K562 (cell line): ENCODE measurements around the gene PTGES3L. TPM values are rescaled to one million over a fixed set of nuclear protein-coding genes. Genes with fewer than 3 reads are reported as not detected.
A peak's percentile ranks its signal among the peaks of the same experiment; 100 is the strongest.

Source experiments
- ARID3A ChIP-seq: IDR thresholded peaks from 2 replicates; pipeline ENCODE4 v1.6.1; 2012; ENCODE audit warnings: low read depth, low read length, improper control_type of control experiment, borderline replicate concordance
- ARID3B ChIP-seq: fragments of 250-450 bp; sonication (Bioruptor Pico); IDR thresholded peaks from 2 replicates; pipeline ENCODE4 v1.4.0; 2020; ENCODE audit warnings: borderline replicate concordance
- CBFA2T3 ChIP-seq: fragments of 450-650 bp; IDR thresholded peaks from 2 replicates; pipeline ENCODE4 v1.6.1; 2017
- EP300 ChIP-seq: IDR thresholded peaks from 2 replicates; pipeline ENCODE4 v1.6.1; 2012; ENCODE audit warnings: low read length, improper control_type of control experiment
- GABPB1 ChIP-seq: sonication (generic); formaldehyde crosslinking; IDR thresholded peaks from 2 replicates; pipeline ENCODE4 v1.8.0; 2022; ENCODE audit warnings: mild to moderate bottlenecking, missing genetic modification reagents
- HDAC6 ChIP-seq: IDR thresholded peaks from 2 replicates; pipeline ENCODE4 v1.6.1; 2012; ENCODE audit warnings: low read depth, mild to moderate bottlenecking, control low read depth, inconsistent platforms, low read length, moderate library complexity
- HMGXB4 ChIP-seq: sonication (generic); formaldehyde crosslinking; IDR thresholded peaks from 2 replicates; pipeline ENCODE4 v1.8.1; 2023; ENCODE audit warnings: mild to moderate bottlenecking, missing genetic modification reagents
- HNRNPH1 ChIP-seq: fragments of 200-400 bp; formaldehyde crosslinking; optimal IDR thresholded peaks from 2 replicates; pipeline ENCODE3; 2017; ENCODE audit warnings: low read depth, mild to moderate bottlenecking, low read length, moderate library complexity
- L3MBTL2 ChIP-seq: fragments of 450-650 bp; IDR thresholded peaks from 2 replicates; pipeline ENCODE4 v1.6.1; 2016; ENCODE audit warnings: mild to moderate bottlenecking, moderate library complexity
- LCOR ChIP-seq: sonication (generic); formaldehyde crosslinking; IDR thresholded peaks from 2 replicates; pipeline ENCODE4 v1.8.0; 2022; ENCODE audit warnings: mild to moderate bottlenecking, missing genetic modification reagents
- MTA1 ChIP-seq: fragments of 450-650 bp; IDR thresholded peaks from 2 replicates; pipeline ENCODE4 v1.6.1; 2017; ENCODE audit warnings: borderline replicate concordance
- NCOA1 ChIP-seq: fragments of 450-650 bp; IDR thresholded peaks from 2 replicates; pipeline ENCODE4 v1.6.1; 2016; ENCODE audit warnings: low read depth
- POLR2AphosphoS5 ChIP-seq: IDR thresholded peaks from 2 replicates; pipeline ENCODE4 v1.6.1; 2011; ENCODE audit warnings: mild to moderate bottlenecking, low read depth, low read length, moderate library complexity; ENCODE audit not compliant: control insufficient read depth, insufficient read depth
- PREB ChIP-seq: sonication (generic); formaldehyde crosslinking; IDR thresholded peaks from 2 replicates; pipeline ENCODE4 v1.8.1; 2023; ENCODE audit warnings: mild to moderate bottlenecking, missing genetic modification reagents
- TAF15 ChIP-seq: fragments of 200-400 bp; formaldehyde crosslinking; IDR thresholded peaks from 2 replicates; pipeline ENCODE4 v1.6.1; 2017; ENCODE audit warnings: mild to moderate bottlenecking, low read depth, low read length, moderate library complexity
- TAF7 ChIP-seq: fragments of 450-650 bp; IDR thresholded peaks from 2 replicates; pipeline ENCODE4 v1.6.1; 2016; ENCODE audit warnings: missing genetic modification characterization, missing compliant biosample characterization
- ZNF140 ChIP-seq: fragments of 250-450 bp; sonication (Bioruptor Pico); IDR thresholded peaks from 2 replicates; pipeline ENCODE4 v1.8.0; 2021; ENCODE audit warnings: moderate library complexity, mild to moderate bottlenecking, inconsistent platforms
- ZNF184 ChIP-seq: sonication (generic); formaldehyde crosslinking; IDR thresholded peaks from 2 replicates; pipeline ENCODE4 v1.5.0; 2020; ENCODE audit warnings: missing genetic modification reagents
- ZNF263 ChIP-seq: sonication (generic); formaldehyde crosslinking; IDR thresholded peaks from 2 replicates; pipeline ENCODE4 v1.8.0; 2022; ENCODE audit warnings: mild to moderate bottlenecking, missing genetic modification reagents, borderline replicate concordance
- polyA plus RNA-seq, 8 experiments: library from polyadenylated mRNA; depleted of rRNA in 4 of 8; stranded (reverse) in 5 of 8; unstranded in 3 of 8; fragments of >200 nt; fragmentation: Nextera tagmentation in 2 of 8; fragmentation: Illumina TruSeq in 1 of 8; extraction: Ambion mirVana in 2 of 8; extraction: Trizol in 1 of 8; gene quantifications; 2 replicates each; pipeline versions ENCODE4 v1.2.1 to v1.2.3, GENCODE V29; 2011 to 2014; ENCODE audit warnings: inconsistent platforms in 1 of 8, missing spikeins in 1 of 8
- total RNA-seq, 7 experiments: library from RNA; depleted of rRNA in 6 of 7; stranded (reverse); fragments of >200 nt in 6 of 7; fragmentation: Illumina TruSeq in 2 of 7; extraction: Trizol in 2 of 7; gene quantifications; 2 replicates each; pipeline versions ENCODE4 v1.2.1 to v1.2.3, GENCODE V29; 2011 to 2021; ENCODE audit warnings: low replicate concordance in 1 of 7

The PTGES3L gene
- total and polyA plus RNA-seq, 9 of the 15 experiments (the other 6 are each of a cell fraction or from before 2014, with no cell fraction given), result 6.0 to 16.0 (median 9.6) TPM

GRCh38 chr17:42997984-42998938 is 18.4 kb upstream of the PTGES3L start, which contains the start of gene RPL27 (continued):
- peak; percentile 89; the same call in 1 of the 2 replicates for TF ChIP-seq ARID3A
- TF ChIP-seq PREB (CRISPR knock-in tag), result peak; percentile 94
- TF ChIP-seq GABPB1 (CRISPR knock-in tag), result peak; percentile 98
- peak; percentile 35; the same call in 1 of the 2 replicates for TF ChIP-seq CBFA2T3
- TF ChIP-seq EP300, result peak; percentile 81
- TF ChIP-seq LCOR (CRISPR knock-in tag), result peak; percentile 84; the same call in 1 of the 2 replicates
- peak; percentile 97 for TF ChIP-seq POLR2AphosphoS5
- TF ChIP-seq NCOA1, result peak; percentile 76; the same call in 1 of the 2 replicates
- no peak for TF ChIP-seq HNRNPH1
- TF ChIP-seq HMGXB4 (CRISPR knock-in tag), result peak; percentile 90
- no peak for TF ChIP-seq HDAC6
- peak; percentile 52; the same call in 1 of the 2 replicates for TF ChIP-seq MTA1
- TF ChIP-seq ZNF140 (CRISPR knock-in tag), result no peak
- TF ChIP-seq ZNF184, result no peak
- peak; percentile 88 for TF ChIP-seq ZNF263 (CRISPR knock-in tag)
- peak; percentile 82 for TF ChIP-seq L3MBTL2
- no peak for TF ChIP-seq TAF15
- TF ChIP-seq TAF7, result peak; percentile 98
- TF ChIP-seq ARID3B (CRISPR knock-in tag), result no peak
